Stomach smooth muscle (tissue), 2 donors: ENCODE measurements around the gene TMF1.

ENCODE experiments used
- H3K27ac ChIP-seq: one replicate; pipeline ENCODE4 v1.7.0; 2013; ENCODE audit warnings: mild to moderate bottlenecking, low read length, inconsistent platforms
- H3K27me3 ChIP-seq, 2 donors: one replicate each; pipeline ENCODE4 v1.7.0; 2013; ENCODE audit warnings: low read length in 2 of 2; ENCODE audit not compliant: insufficient read depth in 2 of 2, control insufficient read depth in 1 of 2
- H3K36me3 ChIP-seq, 2 donors: one replicate each; pipeline ENCODE4 v1.7.0; 2013; ENCODE audit warnings: low read length in 2 of 2; ENCODE audit not compliant: control insufficient read depth in 2 of 2, insufficient read depth in 2 of 2
- H3K4me1 ChIP-seq: one replicate; pipeline ENCODE4 v1.7.0; 2013; ENCODE audit warnings: low read length; ENCODE audit not compliant: control insufficient read depth, insufficient read depth
- H3K4me3 ChIP-seq, 2 donors: one replicate each; pipeline ENCODE4 v1.7.0; 2013; ENCODE audit warnings: low read length in 2 of 2
- H3K9ac ChIP-seq, 2 donors: one replicate each; pipeline ENCODE4 v1.7.0; 2013; ENCODE audit warnings: low read length in 2 of 2, mild to moderate bottlenecking in 1 of 2
- H3K9me3 ChIP-seq, 2 donors: one replicate each; pipeline ENCODE4 v1.7.0; 2013; ENCODE audit warnings: low read length in 2 of 2; ENCODE audit not compliant: control insufficient read depth in 2 of 2
- donor health status: healthy.
- donor health status: Pancreatic carcinoma.

TMF1 gene

GRCh38 chr3:69044608-69045007, 7.5 kb downstream of the TMF1 start:
- Histone ChIP-seq H3K27me3 (no peaks in the 10 kb centered on the region), H3K4me3 (no peak overlapping the region), H3K9ac (no peak overlapping the region), H3K36me3 (peaks cover 20 to 32% of the 10 kb centered on the region in 2 donors), H3K9me3 (no peaks in the 10 kb centered on the region), H3K4me1 (no peaks in the 10 kb centered on the region), H3K27ac (no peak overlapping the region)

- no peaks in the 10 kb centered on the region for H3K27me3 ChIP-seq
- no peak overlapping the region for H3K4me3 ChIP-seq
- no peaks in the 10 kb centered on the region for H3K9me3 ChIP-seq
- H3K9ac ChIP-seq = no peak overlapping the region
- peaks cover 28 to 44% of the 10 kb centered on the region in 2 donors for H3K36me3 ChIP-seq
- no peak overlapping the region for H3K27ac ChIP-seq
- no peaks in the 10 kb centered on the region for H3K4me1 ChIP-seq
These were observed 18.7 kb downstream of the TMF1 start for GRCh38 chr3:69033470-69033869.

- Histone ChIP-seq H3K9ac (no peak overlapping the region), H3K4me1 (no peaks in the 10 kb centered on the region), H3K27ac (no peak overlapping the region), H3K36me3 (peaks cover 26 to 48% of the 10 kb centered on the region in 2 donors), H3K9me3 (no peaks in the 10 kb centered on the region), H3K27me3 (no peaks in the 10 kb centered on the region), H3K4me3 (no peak overlapping the region)
These were observed 19.4 kb downstream of the TMF1 start for GRCh38 chr3:69032737-69033136.

GRCh38 chr3:69032142-69032541, 20.0 kb downstream of the TMF1 start:
- Histone ChIP-seq H3K4me3 (no peak overlapping the region), H3K4me1 (no peaks in the 10 kb centered on the region), H3K27ac (no peak overlapping the region), H3K9me3 (no peaks in the 10 kb centered on the region), H3K36me3 (peaks cover 26 to 49% of the 10 kb centered on the region in 2 donors), H3K9ac (no peak overlapping the region), H3K27me3 (no peaks in the 10 kb centered on the region)

- no peaks in the 10 kb centered on the region for H3K9me3 ChIP-seq
- H3K9ac ChIP-seq = no peak overlapping the region
- no peaks in the 10 kb centered on the region for H3K4me1 ChIP-seq
- H3K27me3 ChIP-seq = no peaks in the 10 kb centered on the region
- no peak overlapping the region for H3K4me3 ChIP-seq
- no peak overlapping the region for H3K27ac ChIP-seq
- peaks cover 26 to 50% of the 10 kb centered on the region in 2 donors for H3K36me3 ChIP-seq
These were observed 20.5 kb downstream of the TMF1 start for GRCh38 chr3:69031635-69032034.

GRCh38 chr3:69020857-69021256, 31.3 kb downstream of the TMF1 start:
- peaks cover 10 to 15% of the 10 kb centered on the region in 2 donors for H3K36me3 ChIP-seq
- no peaks in the 10 kb centered on the region for H3K27me3 ChIP-seq

GRCh38 chr3:69020424-69020823, 31.7 kb downstream of the TMF1 start:
- H3K9me3 ChIP-seq = no peaks in the 10 kb centered on the region
- H3K4me1 ChIP-seq = no peaks in the 10 kb centered on the region
- no peak overlapping the region for H3K4me3 ChIP-seq
- H3K9ac ChIP-seq = no peak overlapping the region
- H3K27me3 ChIP-seq = no peaks in the 10 kb centered on the region
- peaks cover 5 to 11% of the 10 kb centered on the region in 2 donors for H3K36me3 ChIP-seq
- H3K27ac ChIP-seq = no peak overlapping the region

More at GRCh38 chr3:69020857-69021256, 31.3 kb downstream of the TMF1 start:
- H3K9ac ChIP-seq = no peak overlapping the region
- no peak overlapping the region for H3K27ac ChIP-seq
- H3K9me3 ChIP-seq = no peaks in the 10 kb centered on the region
- no peak overlapping the region for H3K4me3 ChIP-seq
- H3K4me1 ChIP-seq = no peaks in the 10 kb centered on the region

GRCh38 chr3:69016901-69017300, 35.2 kb downstream of the TMF1 start:
- H3K9ac ChIP-seq = no peak overlapping the region
- H3K27ac ChIP-seq = no peak overlapping the region
- no peaks in the 10 kb centered on the region for H3K27me3 ChIP-seq
- H3K4me1 ChIP-seq = peaks cover 13% of the 10 kb centered on the region
- H3K4me3 ChIP-seq = no peak overlapping the region
- no peaks in the 10 kb centered on the region for H3K9me3 ChIP-seq
- peaks cover 0 to 4% of the 10 kb centered on the region in 2 donors for H3K36me3 ChIP-seq

GRCh38 chr3:69016102-69016501, 36.0 kb downstream of the TMF1 start:
- Histone ChIP-seq H3K27me3 (no peaks in the 10 kb centered on the region), H3K4me3 (no peak overlapping the region), H3K27ac (no peak overlapping the region)

GRCh38 chr3:69014022-69014580, 38.0 kb downstream of the TMF1 start:
- Histone ChIP-seq H3K36me3 (peaks cover 0 to under 1% of the 10 kb centered on the region in 2 donors), H3K27ac (peak overlapping the region; percentile 96), H3K9ac (peak overlapping the region; percentile 88 to 94)

More at GRCh38 chr3:69016102-69016501, 36.0 kb downstream of the TMF1 start:
- no peaks in the 10 kb centered on the region for H3K9me3 ChIP-seq
- H3K4me1 ChIP-seq = peaks cover 13% of the 10 kb centered on the region
- peaks cover 0 to 3% of the 10 kb centered on the region in 2 donors for H3K36me3 ChIP-seq
- H3K9ac ChIP-seq = no peak overlapping the region

GRCh38 chr3:69013253-69014021, 38.7 kb downstream of the TMF1 start, which contains the start of gene EOGT:
TSS of gene EOGT (minus strand) at chr3:69013684. CDS start at chr3:69009846, 3,838 bp downstream.
- peak within 1 kb of the TSS; percentile 96 for H3K27ac ChIP-seq
- H3K9me3 ChIP-seq = no peaks in the 10 kb centered on the region
- peak within 1 kb of the TSS; percentile 81 to 92 for H3K4me3 ChIP-seq
- no peaks in the 10 kb centered on the region for H3K27me3 ChIP-seq
- H3K9ac ChIP-seq = peak within 1 kb of the TSS; percentile 88 to 94
- peaks cover 3 to 5% of the 10 kb centered on the region in 2 donors for H3K36me3 ChIP-seq
- H3K4me1 ChIP-seq = peaks cover 27% of the 10 kb centered on the region

More at GRCh38 chr3:69014022-69014580, 38.0 kb downstream of the TMF1 start:
- Histone ChIP-seq H3K9me3 (no peaks in the 10 kb centered on the region), H3K4me1 (peaks cover 21% of the 10 kb centered on the region), H3K4me3 (peak overlapping the region; percentile 81 to 92), H3K27me3 (no peaks in the 10 kb centered on the region)
